ENCODE data around the gene TM4SF4.
"Not testable (repeated sequence)": the region's sequence is repeated elsewhere in the genome, so short reads cannot be mapped to it uniquely, and the experiment has no call there.

TM4SF4 gene

GRCh38 chr3:149474250-149474817 lies at the start of gene TM4SF4:
TSS of gene TM4SF4 (plus strand) at chr3:149474697. CDS start at chr3:149474878, 181 bp downstream.
- no peak for ATAC-seq

- no peak for ATAC-seq
These were observed 49.6 kb upstream of the TM4SF4 start for GRCh38 chr3:149424918-149425317.

GRCh38 chr3:149426325-149426724 lies 48.2 kb upstream of the TM4SF4 start:
- no peak for ATAC-seq

GRCh38 chr3:149428087-149428486 lies 46.4 kb upstream of the TM4SF4 start:
- no peak for ATAC-seq

GRCh38 chr3:149430216-149430615 lies 44.3 kb upstream of the TM4SF4 start:
- ATAC-seq: no peak

GRCh38 chr3:149432149-149432548 lies 42.3 kb upstream of the TM4SF4 start:
- no peak for ATAC-seq

GRCh38 chr3:149435996-149436885 lies 38.3 kb upstream of the TM4SF4 start:
- peak in 1 of 2 donors; percentile 25 for ATAC-seq

GRCh38 chr3:149437286-149437685 lies 37.2 kb upstream of the TM4SF4 start:
- no peak for ATAC-seq

GRCh38 chr3:149437710-149438109 lies 36.8 kb upstream of the TM4SF4 start:
- no peak for ATAC-seq

- no peak for ATAC-seq
These were observed 35.5 kb upstream of the TM4SF4 start for GRCh38 chr3:149438981-149439380.

GRCh38 chr3:149441642-149442041 lies 32.9 kb upstream of the TM4SF4 start:
- ATAC-seq: no peak

- no peak for ATAC-seq
These were observed 32.5 kb upstream of the TM4SF4 start for GRCh38 chr3:149442043-149442442.

GRCh38 chr3:149442851-149443544 lies 31.5 kb upstream of the TM4SF4 start:
- ATAC-seq: no peak

- ATAC-seq: no peak
These were observed 31.0 kb upstream of the TM4SF4 start for GRCh38 chr3:149443545-149443912.

- not testable (repeated sequence) for ATAC-seq
These were observed 29.6 kb upstream of the TM4SF4 start for GRCh38 chr3:149444867-149445266.

GRCh38 chr3:149448331-149448831 lies 26.1 kb upstream of the TM4SF4 start:
- ATAC-seq: peak; percentile 30 to 35

- no peak for ATAC-seq
These were observed 25.3 kb upstream of the TM4SF4 start for GRCh38 chr3:149449182-149449581.

GRCh38 chr3:149449799-149450198 lies 24.7 kb upstream of the TM4SF4 start:
- ATAC-seq: no peak

- no peak for ATAC-seq
These were observed 24.2 kb upstream of the TM4SF4 start for GRCh38 chr3:149450281-149450680.

- ATAC-seq: no peak
These were observed 22.5 kb upstream of the TM4SF4 start for GRCh38 chr3:149452036-149452435.

- no peak for ATAC-seq
These were observed 21.2 kb upstream of the TM4SF4 start for GRCh38 chr3:149453140-149453805.

- no peak for ATAC-seq
These were observed 19.8 kb upstream of the TM4SF4 start for GRCh38 chr3:149454746-149455145.

GRCh38 chr3:149455366-149455765 lies 19.1 kb upstream of the TM4SF4 start:
- ATAC-seq: no peak

Measured in activated CD4-positive, CD25-positive, alpha-beta regulatory T cell treated with anti-CD3 and anti-CD28 coated beads, Interleukin-2, amount 50 U/mL, for 24 hours (primary cell).